Left ventricle myocardium inferior (tissue), 1 donor: Measurements from ENCODE around the gene EIF3J. TPM values are rescaled to one million over a fixed set of nuclear protein-coding genes. Genes with fewer than 3 reads are reported as not detected.

Experiments used
- DNase-seq: peaks from one replicate; pipeline ENCODE4 v3.0.0-alpha.2; 2020
- H3K27ac ChIP-seq: fragments of 200-600 bp; replicated peaks from 2 replicates; pipeline ENCODE4 v1.8.0; 2021
- H3K27me3 ChIP-seq: fragments of 200-600 bp; 2 replicates; pipeline ENCODE4 v1.8.0; 2021; ENCODE audit warnings: low read depth
- H3K36me3 ChIP-seq: fragments of 200-600 bp; 2 replicates; pipeline ENCODE4 v1.8.0; 2021
- H3K4me1 ChIP-seq: fragments of 200-600 bp; 2 replicates; pipeline ENCODE4 v1.8.0; 2021
- H3K4me3 ChIP-seq: fragments of 200-600 bp; 2 replicates; pipeline ENCODE4 v1.8.0; 2021; ENCODE audit warnings: mild to moderate bottlenecking, moderate library complexity
- H3K9me3 ChIP-seq: fragments of 200-600 bp; replicated peaks from 2 replicates; pipeline ENCODE4 v1.8.0; 2021
- intact Hi-C: fragments of 100-400 bp; cut with micrococcal nuclease; formaldehyde crosslinking; loops from one replicate; pipeline ENCODE4 v1.11.0; 2022
- total RNA-seq: library from RNA; stranded (reverse); fragmentation: NEBNext Ultra II Directional; extraction: Animal tissue kit (Norgen Biotek cat#: 25700); gene quantifications from one replicate; pipeline ENCODE4 v1.2.1, GENCODE V29; 2021
- TF ChIP-seq, protein P1 (sequence below): fragments of 200-600 bp; IDR thresholded peaks from 2 replicates; pipeline ENCODE4 v1.8.0; 2021; ENCODE audit warnings: antibody characterized with exemption, mild to moderate bottlenecking, borderline replicate concordance
- donor health status: DM: no; HTN: yes; CAD: no; lungs with severe emphysema.

Gene EIF3J
- total RNA-seq, 1 donor from 2014 or later: 83.5 TPM

DNA sequence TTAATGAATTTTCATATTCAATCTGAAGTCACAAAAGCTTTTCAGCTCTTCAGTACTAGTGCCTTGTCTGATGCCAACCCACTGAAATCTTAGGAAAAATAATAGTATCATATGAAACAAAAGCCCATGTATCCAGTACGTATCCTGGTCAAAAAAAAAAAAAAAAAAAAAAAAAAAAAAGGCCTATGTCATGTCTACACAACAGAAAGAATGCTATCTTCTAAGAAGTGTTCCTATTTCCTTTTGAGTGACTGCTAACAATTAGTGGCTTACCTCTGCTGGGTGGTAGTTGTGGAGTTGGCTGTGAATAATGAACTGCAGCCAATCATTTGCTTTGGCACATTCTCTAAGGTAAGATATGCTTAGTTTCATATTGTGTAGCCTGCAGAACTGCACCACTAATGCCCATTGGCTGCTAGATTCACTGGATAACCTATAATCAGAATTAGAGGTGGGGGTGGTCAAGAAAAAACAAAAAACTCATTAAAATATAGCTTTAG, 59.6 kb downstream of the EIF3J start:
- Histone ChIP-seq H3K36me3 (peaks cover 99% of the 10 kb centered on the region), H3K9me3 (no peaks in the 10 kb centered on the region), H3K27me3 (no peaks in the 10 kb centered on the region), H3K27ac (no peak overlapping the region), H3K4me3 (no peak overlapping the region), H3K4me1 (peaks cover 6% of the 10 kb centered on the region)
- TF ChIP-seq, protein P1, sequence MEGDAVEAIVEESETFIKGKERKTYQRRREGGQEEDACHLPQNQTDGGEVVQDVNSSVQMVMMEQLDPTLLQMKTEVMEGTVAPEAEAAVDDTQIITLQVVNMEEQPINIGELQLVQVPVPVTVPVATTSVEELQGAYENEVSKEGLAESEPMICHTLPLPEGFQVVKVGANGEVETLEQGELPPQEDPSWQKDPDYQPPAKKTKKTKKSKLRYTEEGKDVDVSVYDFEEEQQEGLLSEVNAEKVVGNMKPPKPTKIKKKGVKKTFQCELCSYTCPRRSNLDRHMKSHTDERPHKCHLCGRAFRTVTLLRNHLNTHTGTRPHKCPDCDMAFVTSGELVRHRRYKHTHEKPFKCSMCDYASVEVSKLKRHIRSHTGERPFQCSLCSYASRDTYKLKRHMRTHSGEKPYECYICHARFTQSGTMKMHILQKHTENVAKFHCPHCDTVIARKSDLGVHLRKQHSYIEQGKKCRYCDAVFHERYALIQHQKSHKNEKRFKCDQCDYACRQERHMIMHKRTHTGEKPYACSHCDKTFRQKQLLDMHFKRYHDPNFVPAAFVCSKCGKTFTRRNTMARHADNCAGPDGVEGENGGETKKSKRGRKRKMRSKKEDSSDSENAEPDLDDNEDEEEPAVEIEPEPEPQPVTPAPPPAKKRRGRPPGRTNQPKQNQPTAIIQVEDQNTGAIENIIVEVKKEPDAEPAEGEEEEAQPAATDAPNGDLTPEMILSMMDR: no peak
- intact Hi-C loops: no loop called here
- no peak for DNase-seq

DNA sequence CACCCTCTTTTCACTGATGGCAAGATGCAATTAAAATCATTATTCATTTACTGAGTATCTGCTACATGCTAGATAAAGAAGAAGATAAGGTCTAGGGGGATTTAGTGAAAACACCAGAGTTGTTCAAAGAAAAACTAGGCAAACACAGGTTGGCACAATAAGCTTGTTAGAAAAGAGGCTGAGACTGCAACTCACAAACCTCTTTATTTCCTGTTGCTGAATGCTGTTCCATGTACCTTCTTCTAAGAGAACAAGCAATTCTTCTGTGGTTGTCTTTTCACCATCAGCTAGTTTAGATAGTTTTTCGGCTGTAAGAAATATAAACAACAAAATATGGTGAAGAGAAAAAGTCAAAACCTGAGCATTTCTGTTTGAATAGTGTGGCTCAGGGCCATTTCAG, 61.1 kb downstream of the EIF3J start:
- peaks cover 99% of the 10 kb centered on the region for H3K36me3 ChIP-seq
- intact Hi-C loops: no loop called here

DNA sequence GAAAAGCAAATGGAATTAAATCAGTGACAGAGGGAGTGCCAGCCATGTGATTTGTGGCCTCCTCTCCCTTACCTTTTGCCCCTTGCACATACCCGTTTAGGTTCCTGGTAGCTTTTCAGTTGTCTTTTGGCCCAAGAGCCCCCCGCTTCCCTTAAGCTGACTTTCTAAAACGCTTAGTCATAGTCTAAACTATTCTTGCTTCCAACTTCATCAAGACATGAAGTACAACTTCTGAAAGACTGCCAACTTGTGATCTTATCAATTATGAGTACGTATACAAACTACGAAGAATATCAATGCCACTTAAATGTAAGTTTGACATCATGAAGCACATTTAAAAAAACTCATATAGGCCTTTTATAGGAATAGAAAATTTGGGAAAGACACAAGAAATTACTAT, 61.9 kb downstream of the EIF3J start:
- Histone ChIP-seq H3K36me3 (peaks cover 99% of the 10 kb centered on the region), H3K27ac (no peak overlapping the region)
- intact Hi-C loops: no loop called here

More for the DNA sequence above, 61.1 kb downstream of the EIF3J start:
- H3K4me1 ChIP-seq: peaks cover 6% of the 10 kb centered on the region
- H3K27me3 ChIP-seq: no peaks in the 10 kb centered on the region
- no peak overlapping the region for H3K27ac ChIP-seq
- TF ChIP-seq, protein P1: no peak
- no peaks in the 10 kb centered on the region for H3K9me3 ChIP-seq
- H3K4me3 ChIP-seq: no peak overlapping the region
- DNase-seq: no peak

DNA sequence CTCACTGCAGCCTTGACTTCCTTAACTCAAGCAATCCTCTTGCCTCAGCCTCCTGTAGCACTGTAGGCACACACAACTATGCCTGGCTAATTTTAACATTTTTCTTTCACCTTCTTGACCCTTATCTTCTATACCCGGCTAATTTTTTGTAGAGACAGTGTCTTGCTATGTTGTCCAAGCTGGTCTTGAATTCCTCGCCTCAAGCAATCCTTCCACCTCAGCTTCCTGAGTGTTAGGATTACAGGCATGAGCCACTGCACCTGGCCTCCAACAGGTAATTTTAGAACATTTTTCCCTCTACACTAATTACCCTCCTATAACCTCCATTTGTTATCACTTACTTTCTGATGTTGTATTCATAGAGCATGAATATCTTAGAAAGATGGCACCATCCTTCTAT, 66.2 kb downstream of the EIF3J start:
- intact Hi-C loops: no loop called here
- TF ChIP-seq, protein P1: no peak
- no peak for DNase-seq
- H3K4me1 ChIP-seq: no peaks in the 10 kb centered on the region
- peaks cover 99% of the 10 kb centered on the region for H3K36me3 ChIP-seq
- no peaks in the 10 kb centered on the region for H3K9me3 ChIP-seq
- no peak overlapping the region for H3K27ac ChIP-seq
- no peak overlapping the region for H3K4me3 ChIP-seq
- no peaks in the 10 kb centered on the region for H3K27me3 ChIP-seq

More for the DNA sequence above, 61.9 kb downstream of the EIF3J start:
- TF ChIP-seq, protein P1: no peak
- DNase-seq: no peak
- no peaks in the 10 kb centered on the region for H3K27me3 ChIP-seq
- H3K9me3 ChIP-seq: no peaks in the 10 kb centered on the region
- peaks cover 6% of the 10 kb centered on the region for H3K4me1 ChIP-seq
- no peak overlapping the region for H3K4me3 ChIP-seq

DNA sequence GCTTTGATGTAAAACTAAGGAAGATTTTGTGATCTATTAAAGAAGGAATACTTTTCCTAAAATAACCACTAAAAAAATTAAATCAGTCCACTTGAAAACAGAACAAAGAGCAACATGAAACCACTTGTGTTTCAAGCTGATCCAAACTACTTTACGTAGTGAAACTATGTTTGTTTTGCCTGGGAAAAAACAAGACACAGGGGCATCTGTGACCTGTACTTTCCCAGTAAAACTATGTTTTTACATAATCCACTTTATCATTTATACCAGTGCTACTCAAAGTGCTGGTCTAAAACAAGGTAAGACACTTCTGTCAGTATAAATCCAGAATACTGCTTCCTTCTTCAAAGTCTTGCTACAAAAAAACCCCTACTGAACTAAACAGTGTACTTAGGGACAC, 69.8 kb downstream of the EIF3J start:
- Histone ChIP-seq H3K4me3 (no peak overlapping the region), H3K36me3 (peaks cover 94% of the 10 kb centered on the region), H3K27ac (no peak overlapping the region), H3K4me1 (no peaks in the 10 kb centered on the region), H3K27me3 (no peaks in the 10 kb centered on the region), H3K9me3 (no peaks in the 10 kb centered on the region)
- TF ChIP-seq, protein P1: no peak
- DNase-seq: no peak
- intact Hi-C loops: no loop called here

Other genes with a start within 250 kb of the EIF3J start
- gene GOLM2, start 248.4 kb upstream of the EIF3J start, total RNA-seq: 27.6 TPM
- 14.7 TPM for gene CTDSPL2, start 109.5 kb upstream of the EIF3J start, total RNA-seq
- gene SPG11, start 126.5 kb downstream of the EIF3J start, total RNA-seq: 49.6 TPM
- gene PATL2, start 174.2 kb downstream of the EIF3J start, total RNA-seq: 3.7 TPM
- gene B2M, start 174.4 kb downstream of the EIF3J start, total RNA-seq: 1,128 TPM
- gene TRIM69, start 199.4 kb downstream of the EIF3J start, total RNA-seq: 57.6 TPM